ENCODE data around the gene MBD5.
"Not testable (repeated sequence)": the region's sequence is repeated elsewhere in the genome, so short reads cannot be mapped to it uniquely, and the experiment has no call there.

Gene MBD5

DNA sequence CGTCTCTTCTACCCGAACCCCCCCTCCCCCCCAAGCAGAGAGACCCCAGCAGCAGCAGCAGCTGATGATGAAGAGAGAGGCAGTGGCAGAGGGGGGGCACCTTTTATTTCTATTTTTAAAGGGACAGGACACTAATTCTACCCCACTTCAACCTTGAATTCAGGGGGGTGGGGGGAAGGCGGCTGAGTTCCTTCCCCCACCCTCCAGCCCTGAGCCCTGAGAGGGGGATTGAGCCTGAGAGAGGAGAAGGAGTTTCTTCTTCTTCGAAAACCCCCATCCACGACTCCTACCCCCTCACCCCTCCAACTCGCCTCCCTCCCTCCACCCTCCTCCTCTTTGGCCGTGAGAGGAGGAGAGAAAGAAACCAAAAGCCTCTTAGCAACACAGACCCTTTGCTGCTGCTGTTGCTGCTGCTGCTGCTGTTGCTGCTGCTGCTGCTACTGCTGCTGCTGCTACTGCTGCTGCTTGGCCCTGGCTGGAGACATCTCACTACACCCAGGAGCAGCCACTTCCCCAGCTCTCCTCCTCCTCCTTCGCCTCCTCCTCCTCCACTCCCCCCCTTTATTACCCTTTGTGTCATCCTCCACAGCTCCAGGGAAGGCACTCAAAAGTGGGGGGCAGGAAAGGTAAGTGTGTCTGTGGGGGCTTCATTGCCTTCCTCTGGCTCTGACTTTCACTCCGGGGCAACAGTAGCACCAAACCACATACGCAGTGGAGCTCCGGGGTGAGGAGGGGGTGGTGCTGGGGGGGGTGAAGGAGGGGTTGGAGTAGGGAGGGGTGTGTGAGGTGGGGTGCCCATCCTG, at the start of gene MBD5:
Gene MBD5, plus strand, starts transcription at position 33 of the 803 bp plus-strand sequence.
- peak in 1 of 2 donors; percentile 15 for DNase-seq (ENCODE audit: extremely low read depth in 1 of 2, low read depth in 1 of 2)

DNA sequence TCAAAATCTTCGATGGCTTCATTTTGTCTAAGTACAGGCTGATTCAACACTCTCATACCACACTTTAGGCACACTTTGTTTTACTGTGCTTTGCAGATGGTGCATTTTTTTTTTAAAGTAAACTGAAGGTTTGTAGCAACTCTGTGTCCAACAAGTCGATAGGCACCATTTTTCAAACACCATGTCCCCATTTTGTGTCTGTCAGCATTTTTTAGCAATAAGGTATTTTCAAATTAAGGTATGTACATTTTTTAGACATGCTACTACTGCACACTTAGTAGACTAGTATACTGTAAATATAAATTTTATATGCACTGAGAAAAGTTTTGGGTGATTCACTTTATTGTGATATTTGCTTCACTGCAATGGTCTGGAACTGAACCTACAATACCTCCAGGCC, 44.8 kb upstream of the MBD5 start:
- DNase-seq (ENCODE audit: extremely low read depth in 1 of 2, low read depth in 1 of 2), result no peak

DNA sequence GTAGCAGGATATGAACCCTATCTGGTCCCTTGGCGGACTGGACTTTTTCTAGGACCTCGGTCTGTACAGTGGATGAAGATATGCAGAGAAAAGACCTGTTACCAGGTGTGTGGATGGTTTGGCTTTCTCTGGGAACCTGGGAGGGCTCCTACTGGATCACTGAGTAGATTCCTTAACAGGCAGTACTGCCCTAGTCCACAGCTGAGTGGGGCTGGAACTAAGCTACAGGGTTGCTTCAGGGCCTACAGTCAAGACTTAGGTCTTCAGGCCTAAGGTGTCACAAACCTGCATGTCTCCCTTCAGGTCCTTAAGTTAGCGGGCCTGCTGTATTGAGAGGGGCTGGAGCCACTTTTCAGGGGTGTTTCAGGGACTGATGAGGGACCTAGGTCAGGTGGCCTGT, 43.2 kb upstream of the MBD5 start:
- no peak for DNase-seq (ENCODE audit: extremely low read depth in 1 of 2, low read depth in 1 of 2)

DNA sequence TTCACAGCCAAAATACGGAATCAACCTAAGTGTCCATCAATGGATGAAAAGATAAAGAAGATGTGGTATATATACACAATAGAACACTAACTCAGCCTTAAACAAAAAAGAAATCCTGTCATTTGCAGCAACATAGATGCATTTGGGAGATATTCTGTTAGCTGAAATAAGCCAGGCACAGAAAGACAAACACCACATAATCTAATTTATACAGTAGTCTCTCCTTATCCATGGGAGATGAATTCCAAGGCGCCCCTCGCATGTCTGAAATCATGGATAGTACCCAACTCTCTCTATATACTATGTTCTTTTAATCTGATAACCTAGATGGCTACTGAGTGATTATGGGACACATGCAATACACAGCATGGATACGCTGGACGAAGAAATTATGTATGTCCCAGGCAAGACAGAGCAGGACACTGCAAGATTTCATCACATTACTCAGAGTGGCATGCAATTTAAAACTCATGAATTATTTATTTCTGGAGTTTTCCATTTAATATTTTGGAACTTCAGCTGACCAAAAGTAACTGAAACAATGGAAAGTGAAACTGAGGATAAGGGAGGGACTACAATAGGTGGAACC, 39.9 kb upstream of the MBD5 start:
- no peak for DNase-seq (ENCODE audit: extremely low read depth in 1 of 2, low read depth in 1 of 2)

DNA sequence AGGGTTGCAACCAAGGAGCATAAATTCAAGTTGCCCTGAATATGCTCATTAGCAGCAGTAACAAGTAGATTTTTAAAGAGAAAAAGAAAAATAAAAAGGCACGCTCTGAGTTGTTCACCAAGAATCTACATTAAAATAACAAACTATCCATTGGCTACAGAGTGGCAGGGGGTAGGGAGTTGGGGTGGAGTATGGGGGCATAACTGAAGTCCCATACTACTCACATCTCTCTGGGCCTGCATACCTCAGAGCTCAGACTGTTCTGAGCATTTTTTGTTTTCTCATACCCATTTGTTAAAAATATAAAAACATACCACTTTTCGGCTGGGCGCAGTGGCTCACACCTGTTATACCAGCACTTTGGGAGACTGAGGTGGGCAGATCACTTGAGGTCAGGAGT, 31.8 kb upstream of the MBD5 start:
- DNase-seq (ENCODE audit: extremely low read depth in 1 of 2, low read depth in 1 of 2), result no peak

DNA sequence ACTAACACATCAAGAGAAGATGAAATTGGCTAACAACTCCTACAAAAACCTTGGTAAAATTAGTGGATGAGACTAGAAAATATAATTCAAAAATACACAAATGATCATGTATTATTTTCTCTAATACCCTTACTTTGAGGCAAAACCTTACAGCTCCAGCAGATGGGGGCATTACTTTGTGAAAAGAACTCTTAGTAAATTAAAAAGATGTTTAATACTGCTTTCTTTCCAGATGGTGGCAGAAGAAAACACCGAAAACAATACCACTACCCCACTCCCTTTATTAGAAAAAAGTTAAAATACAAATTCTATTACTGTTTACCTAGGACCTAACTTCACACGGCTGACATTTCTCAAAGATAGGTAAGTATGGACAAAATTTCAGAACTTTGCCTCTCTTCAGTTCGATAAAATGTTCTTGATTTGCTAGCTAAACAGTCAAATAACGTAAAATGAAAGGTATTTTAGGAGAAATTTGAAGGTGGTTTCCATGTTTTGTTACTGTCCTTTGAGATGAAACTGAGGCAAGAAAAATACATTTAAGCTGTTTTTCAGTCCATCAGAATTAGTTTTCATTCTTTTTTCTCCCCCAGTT, 31.0 kb upstream of the MBD5 start:
- no peak for DNase-seq (ENCODE audit: extremely low read depth in 1 of 2, low read depth in 1 of 2)

DNA sequence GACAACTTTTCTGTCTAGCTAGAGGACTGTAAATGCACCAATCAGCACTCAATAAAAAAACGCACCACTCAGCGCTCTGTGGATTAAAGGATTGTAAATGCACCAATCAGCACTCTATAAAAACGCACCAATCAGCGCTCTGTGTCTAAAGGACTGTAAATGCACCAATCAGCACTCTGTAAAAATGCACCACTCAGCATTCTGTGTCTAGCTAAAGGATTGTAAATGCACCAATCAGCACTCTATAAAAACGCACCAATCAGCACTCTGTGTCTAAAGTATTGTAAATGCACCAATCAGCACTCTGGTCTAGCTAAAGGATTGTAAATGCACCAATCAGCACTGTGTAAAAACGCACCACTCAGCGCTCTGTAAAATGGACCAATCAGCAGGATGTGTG, 25.9 kb upstream of the MBD5 start:
- DNase-seq (ENCODE audit: extremely low read depth in 1 of 2, low read depth in 1 of 2), result not testable (repeated sequence)

DNA sequence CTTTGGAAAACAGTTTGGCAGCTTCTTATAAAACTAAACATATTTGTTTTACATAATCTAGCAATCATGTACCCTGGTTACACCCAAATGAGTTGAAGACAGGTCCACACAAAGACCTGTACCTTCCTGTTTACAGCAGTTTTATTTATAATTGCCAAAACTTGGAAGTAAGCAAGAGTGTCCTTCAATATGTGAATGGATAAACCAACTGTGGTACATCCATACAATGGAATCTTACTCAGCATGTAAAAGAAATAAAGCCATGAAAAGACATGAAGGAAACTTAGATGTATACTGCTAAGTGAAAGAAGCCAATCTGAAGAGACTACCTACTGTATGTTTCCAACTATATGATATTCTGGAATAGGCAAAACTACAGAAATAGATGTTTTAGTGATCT, 24.1 kb upstream of the MBD5 start:
- no peak for DNase-seq (ENCODE audit: extremely low read depth in 1 of 2, low read depth in 1 of 2)

DNA sequence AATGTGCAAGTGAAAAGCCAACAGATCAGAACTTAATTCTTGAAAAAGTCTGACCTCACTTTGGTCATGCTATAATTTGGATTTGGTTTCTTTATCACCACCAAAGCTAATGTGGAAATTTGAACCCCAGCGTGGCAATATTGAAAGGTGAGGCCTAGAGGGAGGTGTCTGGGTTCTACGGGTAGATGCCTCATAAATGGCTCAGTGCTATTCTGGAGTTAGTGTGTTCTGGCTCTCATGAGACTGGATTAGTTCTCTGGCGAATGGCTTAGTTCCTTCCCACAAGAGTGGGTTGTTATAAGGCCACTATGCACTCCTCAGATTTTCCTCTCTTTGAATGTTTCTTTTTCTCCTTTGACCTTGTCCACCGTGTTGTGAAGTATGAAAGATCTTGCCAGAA, 22.7 kb upstream of the MBD5 start:
- no peak for DNase-seq (ENCODE audit: extremely low read depth in 1 of 2, low read depth in 1 of 2)

DNA sequence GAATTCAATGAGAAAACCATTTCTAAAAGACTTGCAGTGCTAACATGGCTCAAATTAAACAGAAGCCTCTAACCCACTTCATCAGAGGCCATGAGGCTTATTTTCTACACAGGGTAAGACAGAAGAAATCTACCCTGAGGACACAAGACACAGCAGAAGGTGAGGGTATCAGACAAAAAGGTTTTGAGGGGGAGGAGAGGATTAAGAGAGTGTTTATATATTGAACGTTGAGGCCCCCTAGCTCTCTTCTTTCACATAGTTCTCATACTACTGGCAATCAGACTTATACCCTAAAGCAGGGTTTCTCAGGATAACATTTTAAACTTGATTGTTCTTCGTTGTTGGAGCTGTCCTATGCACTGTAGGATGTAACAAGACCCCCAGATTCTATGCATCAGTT, 21.8 kb upstream of the MBD5 start:
- no peak for DNase-seq (ENCODE audit: extremely low read depth in 1 of 2, low read depth in 1 of 2)

DNA sequence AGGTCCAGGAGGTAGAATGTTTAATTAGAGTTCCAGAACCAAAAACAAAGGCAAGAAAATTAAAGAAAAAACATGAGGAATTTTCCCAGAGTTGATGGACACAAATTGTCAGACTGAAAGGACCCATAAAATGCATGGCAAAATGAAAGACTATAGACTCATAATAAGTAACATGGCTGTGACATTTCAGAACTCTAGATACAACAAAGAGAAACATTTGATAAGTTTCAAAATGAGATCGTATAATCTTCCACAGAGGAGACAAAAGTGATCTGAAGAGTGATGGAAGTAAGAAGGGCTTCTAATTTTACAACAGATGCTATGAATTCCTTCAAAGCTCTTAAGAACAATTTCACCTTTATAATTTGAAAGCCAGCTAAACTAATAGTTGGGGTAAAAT, 20.8 kb upstream of the MBD5 start:
- no peak for DNase-seq (ENCODE audit: extremely low read depth in 1 of 2, low read depth in 1 of 2)

DNA sequence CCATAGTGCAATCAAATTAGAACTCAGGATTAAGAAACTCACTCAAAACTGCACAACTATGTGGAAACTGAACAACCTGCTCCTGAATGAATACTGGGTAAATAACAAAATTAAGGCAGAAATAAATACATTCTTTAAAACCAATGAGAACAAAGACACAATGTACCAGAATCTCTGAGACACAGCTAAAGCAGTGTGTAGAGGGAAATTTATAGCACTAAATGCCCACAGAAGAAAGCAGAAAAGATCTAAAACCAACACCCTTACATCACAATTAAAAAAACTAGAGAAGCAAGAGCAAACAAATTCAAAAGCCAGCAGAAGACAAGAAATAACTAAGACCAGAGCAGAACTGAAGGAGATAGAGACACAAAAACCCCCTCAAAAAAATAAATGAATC, 18.5 kb upstream of the MBD5 start:
- DNase-seq (ENCODE audit: extremely low read depth in 1 of 2, low read depth in 1 of 2), result not testable (repeated sequence)

DNA sequence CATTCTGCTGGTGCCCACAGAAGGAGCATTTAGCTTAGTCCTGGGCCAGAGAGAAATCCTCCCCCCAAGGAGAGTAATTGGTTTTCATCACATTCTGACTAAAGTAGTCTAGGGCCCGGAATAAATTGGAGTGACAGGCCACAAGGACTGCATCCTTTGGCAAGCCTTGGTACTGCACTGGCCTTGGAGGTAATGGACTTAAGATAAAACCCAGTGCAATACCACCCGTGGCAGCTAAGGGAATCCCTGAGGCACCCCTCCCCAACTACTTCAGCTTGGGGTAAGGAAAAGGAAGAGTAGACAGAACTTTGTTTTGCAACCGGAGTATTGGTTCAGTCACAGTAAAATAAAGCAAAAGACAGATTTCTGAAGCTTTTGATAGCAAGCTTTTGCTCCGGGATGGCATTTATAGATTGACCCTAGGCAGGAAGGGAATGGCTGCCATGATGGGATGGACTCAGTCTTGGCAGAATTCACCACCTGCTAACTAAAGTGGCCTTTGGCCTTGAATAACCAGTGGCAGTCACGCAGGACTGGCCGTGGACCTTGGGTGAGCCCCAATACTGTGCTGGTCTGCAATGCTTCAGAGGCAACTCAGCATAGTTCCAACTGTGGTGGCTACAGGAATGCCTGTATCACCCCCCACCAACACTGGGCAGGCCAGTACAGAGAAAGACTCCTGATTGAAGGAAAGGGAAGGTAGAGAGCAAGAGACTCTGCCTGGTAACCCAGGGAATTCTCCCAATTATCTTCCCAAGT, 14.5 kb upstream of the MBD5 start:
- DNase-seq (ENCODE audit: extremely low read depth in 1 of 2, low read depth in 1 of 2), result no peak

DNA sequence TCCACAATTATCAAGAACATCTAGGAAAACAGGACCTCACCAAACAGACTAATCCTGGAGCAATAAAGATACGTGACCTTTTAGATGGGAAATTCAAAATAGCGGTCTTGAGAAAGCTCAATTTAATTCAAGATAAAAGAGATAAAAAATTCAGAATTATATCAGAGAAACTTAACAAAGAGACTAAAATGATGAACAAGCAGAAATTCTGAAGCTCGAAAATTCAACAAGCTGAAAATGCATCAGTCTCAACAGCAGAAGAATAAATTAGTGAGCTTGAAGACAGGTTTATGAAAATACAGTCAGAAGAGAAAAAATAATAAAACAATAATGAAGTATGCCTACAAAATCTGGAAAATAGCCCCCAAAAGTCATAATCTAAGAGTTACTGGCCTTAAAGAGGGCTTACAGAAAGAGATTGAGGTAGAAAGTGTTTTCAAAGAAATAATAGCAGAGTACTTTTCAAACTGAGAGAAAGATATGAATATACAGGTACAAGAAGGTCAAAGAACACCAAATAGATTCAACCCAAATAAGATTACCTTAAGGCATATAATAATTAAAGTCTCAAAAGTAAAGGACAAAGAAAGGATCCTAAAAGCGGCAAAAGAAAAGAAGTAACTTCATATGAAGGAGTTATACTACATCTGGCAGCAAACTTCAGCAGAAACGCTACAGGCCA, 13.5 kb upstream of the MBD5 start:
- no peak for DNase-seq (ENCODE audit: extremely low read depth in 1 of 2, low read depth in 1 of 2)

DNA sequence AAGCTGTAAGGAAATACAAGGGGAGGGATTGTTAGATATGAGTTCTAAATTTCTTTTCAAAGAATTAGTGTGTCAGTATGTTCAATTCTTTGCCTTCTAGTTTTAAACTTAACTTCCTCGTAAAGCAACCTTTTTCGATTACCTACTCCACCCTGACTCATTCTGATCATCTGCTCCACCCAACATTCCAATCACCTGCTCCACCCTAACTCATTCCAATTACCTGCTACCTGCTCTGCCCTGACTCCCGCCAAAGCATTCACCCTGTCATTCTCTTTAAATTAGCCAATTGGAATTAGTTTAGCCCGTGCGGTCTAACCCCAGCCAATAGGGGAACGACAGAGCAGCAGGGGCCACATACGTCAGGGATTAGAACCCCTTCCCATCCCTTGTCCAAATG, 12.5 kb upstream of the MBD5 start:
- not testable (repeated sequence) for DNase-seq (ENCODE audit: extremely low read depth in 1 of 2, low read depth in 1 of 2)

DNA sequence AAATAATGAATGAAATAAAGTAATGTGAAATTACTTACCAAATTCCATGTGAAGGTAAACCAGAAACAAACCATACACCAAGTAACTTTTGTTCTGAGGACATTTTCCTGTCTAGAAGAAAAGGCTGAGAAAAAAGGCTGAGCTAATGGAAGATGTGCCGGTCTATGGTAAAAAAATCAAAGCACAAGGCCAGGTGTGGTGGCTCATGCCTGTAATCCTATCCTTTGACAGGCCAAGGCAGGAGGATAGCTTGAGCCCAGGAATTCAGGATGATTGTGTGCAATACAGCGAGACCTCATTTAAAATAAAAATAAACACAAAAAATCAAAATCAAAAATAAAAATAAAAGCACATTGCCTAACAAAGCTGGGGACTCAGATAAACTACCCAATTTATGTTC, 7.0 kb upstream of the MBD5 start:
- no peak for DNase-seq (ENCODE audit: extremely low read depth in 1 of 2, low read depth in 1 of 2)

DNA sequence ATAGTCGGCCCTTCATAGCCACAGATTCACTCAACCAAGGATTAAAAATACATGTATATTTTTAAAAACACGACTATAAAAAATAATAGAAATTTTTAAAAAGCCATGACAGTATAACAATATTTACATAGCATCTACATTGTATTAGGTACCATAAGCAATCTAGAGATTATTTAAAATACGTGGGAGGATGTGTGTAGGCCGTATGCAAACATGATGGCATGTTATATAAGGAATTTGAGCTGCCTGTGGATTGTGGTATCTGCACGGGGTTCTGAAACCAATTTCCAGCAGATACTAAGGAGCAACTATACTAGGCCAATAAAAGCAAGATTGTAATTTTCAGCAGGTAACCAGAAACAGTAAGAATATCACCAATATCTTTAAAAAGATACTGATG, 6.3 kb upstream of the MBD5 start:
- DNase-seq (ENCODE audit: extremely low read depth in 1 of 2, low read depth in 1 of 2), result no peak

DNA sequence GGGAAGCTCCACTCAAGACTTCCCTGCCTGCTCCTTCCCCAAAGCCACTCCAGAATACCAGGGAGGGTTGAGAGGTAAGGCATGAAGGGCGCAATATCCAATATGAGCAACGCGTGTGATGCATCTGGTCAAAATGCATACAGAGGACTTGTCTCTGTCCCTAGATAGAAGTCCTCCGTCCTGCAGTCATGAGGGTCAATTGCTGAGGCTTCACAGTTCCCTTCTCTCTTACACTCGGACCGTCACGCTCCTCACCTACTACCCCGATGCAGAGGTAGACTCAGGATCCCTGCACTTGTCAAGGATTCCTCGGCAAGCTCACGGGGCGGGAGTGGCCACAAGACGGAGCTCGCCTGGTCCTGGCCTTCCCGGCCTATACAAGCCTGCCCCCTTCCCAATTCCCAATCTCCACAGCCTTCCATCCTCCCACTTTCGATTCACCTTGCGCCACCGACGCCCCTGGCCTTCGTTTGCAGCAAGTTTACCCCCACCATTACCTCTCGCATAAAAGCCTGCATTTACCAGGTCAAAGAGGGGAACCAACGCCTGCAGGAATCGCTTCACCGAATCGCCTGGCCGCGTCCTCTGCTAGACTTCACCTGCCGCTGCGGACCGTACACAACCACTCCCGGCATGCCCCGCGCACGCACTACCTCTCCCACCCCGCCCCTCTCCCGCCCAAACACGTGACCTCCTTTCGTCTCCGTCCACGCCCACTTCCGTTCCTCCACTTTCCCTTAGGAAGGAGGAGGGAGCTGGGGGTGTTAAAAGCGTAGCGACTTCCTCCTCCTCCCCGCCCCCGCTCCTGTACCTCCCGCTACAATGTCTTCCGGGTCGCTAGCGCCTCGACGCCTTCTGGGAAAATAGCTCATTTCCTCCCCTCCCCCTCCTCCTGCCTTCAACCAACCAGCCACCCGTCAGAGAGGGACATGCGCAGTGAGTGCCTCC, 506 bp upstream of the MBD5 start, which contains the start of gene ORC4:
Gene ORC4, minus strand, starts transcription at position 627 of the 948 bp plus-strand sequence. CDS start 44,779 bp downstream, outside the sequence.
- DNase-seq (ENCODE audit: extremely low read depth in 1 of 2, low read depth in 1 of 2), result peak; percentile 90 to 97

DNA sequence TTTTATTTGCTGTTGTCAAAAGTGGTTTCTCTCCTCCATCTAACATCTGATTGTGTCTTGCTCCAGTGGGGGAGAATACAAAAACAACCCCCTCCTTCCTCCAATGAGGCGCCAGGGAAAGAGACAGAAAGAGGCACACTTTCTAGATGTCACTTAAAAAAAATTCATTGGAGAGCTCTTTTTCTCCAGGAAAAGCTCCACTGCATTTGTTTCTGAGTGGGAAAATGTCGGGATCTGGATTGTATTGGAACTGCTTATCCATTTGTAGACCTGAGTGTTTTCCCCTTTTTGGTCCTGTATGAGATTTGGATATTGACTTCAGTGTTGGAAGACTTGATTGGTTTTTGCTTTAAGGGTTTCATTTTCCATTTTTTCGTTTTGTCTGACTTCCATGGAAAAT, 995 bp downstream of the MBD5 start:
- DNase-seq (ENCODE audit: extremely low read depth in 1 of 2, low read depth in 1 of 2), result no peak

DNA sequence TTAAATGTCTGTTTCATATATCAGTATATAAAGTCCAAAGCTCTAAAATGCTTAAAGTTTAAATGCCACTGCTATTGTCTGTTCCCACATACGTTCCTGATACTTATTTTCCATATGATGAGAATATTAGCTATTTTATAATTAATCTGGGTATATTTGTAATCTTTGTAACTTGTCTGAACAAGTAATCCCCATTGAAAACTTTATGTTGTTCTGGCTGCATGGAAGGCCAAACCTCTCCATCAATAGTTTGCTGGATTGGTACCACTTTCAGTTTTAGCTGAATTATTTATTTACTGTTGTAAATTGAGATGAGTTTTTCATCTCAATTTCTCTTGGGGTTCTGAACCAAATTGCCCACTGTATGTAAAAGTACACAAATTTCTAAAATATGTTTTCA, 1.5 kb downstream of the MBD5 start:
- no peak for DNase-seq (ENCODE audit: extremely low read depth in 1 of 2, low read depth in 1 of 2)

All from stimulated activated CD8-positive, alpha-beta memory T cell treated with anti-CD3 and anti-CD28 coated beads, Interleukin-7, amount 100 ng/mL, for 48 hours (primary cell).